Measurements from ENCODE around the gene SSUH2.

Gene SSUH2

DNA sequence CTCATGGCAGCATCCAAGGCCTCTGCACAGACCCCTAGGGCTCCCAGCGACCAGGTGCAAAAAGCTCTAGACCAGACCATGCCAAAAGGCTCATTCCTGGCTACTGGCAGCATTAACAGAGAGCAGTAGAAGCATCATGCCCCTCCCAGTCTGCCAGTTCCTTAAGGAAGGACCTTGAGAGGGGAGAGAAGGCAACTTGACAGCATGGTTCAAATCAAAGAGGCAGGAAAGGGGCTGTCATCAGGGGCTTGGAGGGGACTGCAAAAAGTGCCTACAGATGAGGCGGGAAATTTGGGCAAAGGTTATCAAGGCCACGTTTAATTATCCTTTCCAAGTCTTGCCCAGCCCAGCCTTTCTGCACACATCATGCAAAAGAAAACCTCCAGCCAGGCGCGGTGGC, 64.7 kb downstream of the SSUH2 start:
- no peak for DNase-seq (ENCODE audit: low read depth)

DNA sequence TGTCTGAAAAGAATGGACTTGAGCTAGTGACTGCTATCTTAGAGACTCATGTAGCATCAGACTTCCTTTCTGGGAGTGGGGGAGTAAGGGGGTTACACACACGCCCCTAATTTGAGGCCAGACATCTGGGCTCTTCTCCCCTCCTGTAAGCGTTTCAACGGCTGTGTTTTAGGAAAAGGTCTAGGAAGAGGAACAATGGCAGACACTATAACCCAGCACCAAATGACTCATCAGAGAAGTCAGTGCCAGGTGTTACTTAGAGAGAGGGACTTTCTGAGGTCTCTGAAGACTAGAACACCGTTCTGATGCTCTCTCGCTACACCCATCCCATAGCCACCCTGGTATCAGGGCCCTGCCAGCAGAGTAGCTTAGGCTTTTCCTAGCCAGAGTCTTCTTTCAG, 65.5 kb downstream of the SSUH2 start:
- DNase-seq (ENCODE audit: low read depth): no peak

DNA sequence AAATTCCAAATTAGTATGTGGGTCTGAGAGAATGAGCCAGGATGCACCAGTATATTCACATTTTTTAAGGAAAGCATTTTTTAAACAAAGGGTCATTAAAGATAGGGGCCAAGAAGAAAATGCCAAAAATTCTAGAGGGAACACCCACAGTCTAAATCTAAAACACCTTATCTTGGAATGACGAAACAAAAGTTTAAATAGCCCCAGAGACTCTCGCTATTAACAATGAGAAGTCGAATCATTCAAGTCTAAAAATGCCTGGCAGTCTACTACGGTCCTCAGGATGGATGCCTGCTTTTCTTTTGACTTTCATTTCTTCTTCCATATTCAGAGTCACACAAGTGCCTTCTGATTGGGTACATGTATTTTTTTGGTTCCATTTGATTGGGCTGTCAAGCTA, 66.3 kb downstream of the SSUH2 start:
- no peak for DNase-seq (ENCODE audit: low read depth)

DNA sequence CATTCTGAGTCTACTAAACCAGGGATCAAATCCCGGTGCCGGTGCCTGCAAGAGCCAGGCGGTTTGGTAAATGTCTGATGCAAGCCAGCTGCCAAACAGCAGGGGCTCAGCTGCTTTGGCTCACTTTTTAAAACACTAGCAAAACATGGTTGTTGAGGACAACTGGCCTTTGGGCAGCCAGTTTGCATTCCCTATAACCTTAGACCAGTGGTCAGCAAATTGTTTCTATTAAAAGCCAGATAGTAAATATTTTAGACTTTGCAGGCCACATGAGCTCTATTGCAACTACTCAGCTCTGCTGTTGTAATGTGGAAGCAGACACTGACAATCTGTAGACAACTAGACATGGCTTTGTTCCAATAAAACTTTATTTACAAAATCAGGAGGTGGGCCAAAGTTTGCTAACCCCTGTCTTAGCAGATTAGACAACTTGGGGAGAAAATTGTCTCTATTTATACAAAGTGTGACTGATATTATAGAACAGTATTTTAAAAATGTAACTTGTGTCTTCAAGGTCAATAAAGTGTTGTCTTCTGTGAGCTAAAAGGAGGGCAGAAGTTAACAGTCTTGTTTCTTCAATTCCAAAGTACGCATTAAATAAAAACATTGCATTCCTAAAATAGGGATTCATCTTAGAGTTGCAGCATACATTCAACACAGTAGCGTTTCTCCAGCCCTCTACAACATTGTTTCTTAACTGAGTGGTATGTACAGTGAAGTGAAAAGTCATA, 67.6 kb downstream of the SSUH2 start:
- DNase-seq (ENCODE audit: low read depth): no peak

DNA sequence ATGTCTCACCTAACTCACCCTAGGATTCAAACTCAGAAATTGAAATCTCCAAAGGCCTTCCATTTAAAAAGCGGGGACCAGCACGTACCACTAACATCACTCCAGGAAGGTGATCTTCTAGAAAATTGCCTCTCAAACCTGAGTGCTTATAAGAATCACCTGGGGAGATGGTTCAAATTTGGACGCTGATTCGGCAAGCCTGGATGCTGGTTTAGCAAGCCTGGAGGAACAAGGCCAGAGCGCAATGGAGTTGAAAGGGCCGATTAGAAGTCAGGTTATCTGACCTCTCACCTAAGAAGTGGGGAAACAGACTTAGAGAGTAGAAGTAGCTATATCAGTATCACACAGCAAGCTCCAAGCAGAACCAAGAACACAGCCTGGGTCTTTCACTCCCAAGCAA, 68.2 kb downstream of the SSUH2 start:
- DNase-seq (ENCODE audit: low read depth): no peak

DNA sequence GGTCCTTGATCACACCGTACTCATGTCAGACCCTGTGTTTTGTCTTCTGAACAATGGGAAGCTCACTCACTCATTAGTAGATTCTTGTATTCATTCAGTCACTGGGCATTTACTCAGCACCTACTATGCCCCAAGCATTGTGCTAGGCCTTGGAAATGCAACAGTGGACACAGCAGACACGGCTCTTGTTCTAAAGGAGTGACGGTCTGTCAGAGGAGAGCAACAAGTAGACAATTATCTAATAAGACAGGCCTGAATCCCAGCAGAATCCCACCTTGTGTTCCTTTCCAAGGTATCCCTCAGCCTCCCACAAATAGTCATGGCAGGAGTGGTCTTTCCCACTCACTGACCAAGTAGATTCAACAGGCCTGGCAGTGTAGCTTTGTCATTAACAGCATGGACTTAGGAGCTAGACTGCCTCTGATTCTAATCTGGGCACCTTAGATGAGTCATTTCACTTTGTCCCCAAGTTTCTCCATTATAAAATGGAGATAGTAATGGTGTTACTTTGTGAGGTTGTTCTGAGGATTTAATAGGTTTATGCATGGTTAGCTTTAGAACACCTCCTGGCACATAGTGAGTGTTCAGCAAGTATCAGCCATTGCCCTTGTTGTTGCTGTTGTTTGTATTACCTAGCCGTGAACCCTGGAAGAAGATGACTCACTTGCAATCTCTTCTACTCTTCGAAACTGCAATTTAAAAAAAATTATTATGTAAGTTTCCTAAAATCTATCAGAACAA, 69.1 kb downstream of the SSUH2 start:
- no peak for DNase-seq (ENCODE audit: low read depth)

DNA sequence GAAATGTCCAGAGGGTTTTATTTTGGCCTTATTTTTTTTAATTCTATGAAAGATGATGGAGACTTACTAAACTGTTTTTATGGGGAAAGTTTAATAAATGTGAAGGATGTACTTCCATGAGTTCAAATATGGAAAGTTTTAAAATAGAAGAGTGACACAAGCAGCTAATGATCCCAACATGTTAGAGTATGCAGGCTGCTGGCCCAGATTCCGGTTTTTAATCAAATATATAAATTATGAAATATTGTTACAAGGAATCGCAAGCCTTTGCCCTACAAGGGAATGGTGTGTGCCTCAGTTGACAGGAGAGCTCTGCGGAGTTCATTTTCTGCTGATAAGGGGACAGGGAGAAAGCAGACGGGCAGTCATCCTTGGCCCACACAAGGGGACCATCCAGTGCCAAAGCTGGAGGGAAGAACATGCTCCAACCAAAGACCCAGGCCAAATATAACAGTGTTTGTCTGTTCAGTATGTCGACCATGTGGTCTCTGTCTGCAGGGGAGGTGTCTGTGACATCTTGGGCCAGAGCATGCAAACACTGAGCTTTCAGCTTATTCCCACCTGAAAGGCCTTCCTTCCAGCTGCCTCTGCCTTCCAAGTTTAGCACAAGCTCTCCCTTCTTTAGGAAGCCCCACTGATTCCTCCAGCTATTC, 69.8 kb downstream of the SSUH2 start:
- no peak for DNase-seq (ENCODE audit: low read depth)

DNA sequence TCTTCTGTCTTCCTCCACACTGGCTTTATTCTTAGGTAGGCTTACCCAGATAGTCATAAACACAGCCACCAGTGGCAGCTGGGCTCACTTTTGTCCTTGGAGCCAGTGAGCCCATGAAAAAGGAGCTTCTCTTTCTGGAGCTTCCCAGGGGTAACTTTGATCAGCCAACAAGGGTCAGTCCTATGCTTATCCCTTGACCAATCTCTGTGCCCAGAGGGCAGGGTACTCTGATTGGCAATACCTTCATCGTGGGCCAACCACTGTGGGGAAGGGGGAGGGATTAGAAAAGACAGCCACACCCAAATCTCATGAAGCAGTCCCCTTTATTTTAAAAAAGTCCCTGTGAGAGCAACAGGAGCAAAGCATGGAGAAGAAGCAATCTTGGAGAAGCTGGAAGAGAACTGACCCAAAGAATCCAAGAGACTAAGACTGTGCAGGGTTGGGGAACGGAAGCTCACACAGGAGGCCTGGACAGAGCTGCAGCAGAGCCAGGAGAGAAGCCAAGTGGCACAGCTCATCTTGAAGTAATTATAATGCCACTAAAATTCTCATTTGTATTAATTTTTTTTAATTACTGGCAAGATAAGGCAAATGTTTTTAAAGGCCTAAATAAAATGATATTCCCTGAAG, 70.4 kb downstream of the SSUH2 start:
- DNase-seq (ENCODE audit: low read depth): no peak

DNA sequence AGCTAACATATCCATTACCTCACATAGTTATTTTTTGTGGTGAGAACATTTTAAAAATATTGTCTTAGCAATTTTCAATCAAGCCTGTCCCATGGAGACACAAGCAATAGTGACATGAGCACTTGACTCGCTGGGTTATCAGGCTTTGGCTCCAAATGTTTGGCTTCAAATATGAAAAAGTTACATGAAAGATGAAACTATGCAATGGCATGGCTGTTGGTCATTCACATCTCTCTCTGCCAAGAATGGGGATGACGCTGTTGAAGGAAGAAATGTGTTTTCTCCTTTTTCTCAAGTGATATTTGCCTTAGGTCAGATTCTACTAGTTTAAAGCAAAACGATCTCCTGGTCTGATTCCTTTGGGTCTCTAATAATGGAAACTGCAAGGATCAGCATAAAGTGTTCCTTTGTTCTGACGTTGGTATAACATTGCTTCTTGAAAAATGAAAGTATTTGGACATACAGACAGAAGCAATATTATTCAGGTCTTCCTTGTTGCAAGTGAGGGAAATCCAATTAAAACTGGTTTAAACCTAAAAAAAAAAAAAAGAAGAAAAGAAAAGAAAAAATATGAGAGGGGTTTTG, 71.2 kb downstream of the SSUH2 start:
- no peak for DNase-seq (ENCODE audit: low read depth)

DNA sequence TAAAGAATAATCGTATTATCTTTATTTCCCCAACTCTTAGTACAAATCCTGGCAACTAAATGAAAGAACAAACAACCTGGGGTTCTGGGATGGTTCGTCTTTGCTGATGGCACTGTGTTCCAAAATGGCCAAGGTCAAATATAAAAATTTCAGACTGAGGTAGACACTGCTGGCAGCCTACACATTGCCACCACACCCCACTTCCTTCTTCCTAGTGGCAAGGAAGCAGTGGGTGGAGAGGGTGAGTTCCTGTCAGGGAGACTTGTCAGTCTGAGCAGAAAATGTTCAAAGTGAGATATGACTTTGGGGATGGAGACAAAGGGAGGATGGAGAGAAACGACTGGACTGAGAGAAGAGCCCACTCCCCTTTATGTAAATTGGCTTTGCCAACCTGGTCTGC, 73.3 kb downstream of the SSUH2 start:
- no peak for DNase-seq (ENCODE audit: low read depth)
